ENCODE results near the gene CST6. TPM values are rescaled to one million over a fixed set of nuclear protein-coding genes. Genes with fewer than 3 reads are reported as not detected.

Gene CST6
- total RNA-seq, 1 donor from 2014 or later: not detected

- H3K4me3 ChIP-seq: no peak overlapping the region
- peaks cover 14% of the 10 kb centered on the region for H3K27me3 ChIP-seq (ENCODE audit: low read depth)
- no peaks in the 10 kb centered on the region for H3K36me3 ChIP-seq
- H3K27ac ChIP-seq (replicated peaks): no peak overlapping the region
- H3K4me1 ChIP-seq: peaks cover 11% of the 10 kb centered on the region
- no peaks in the 10 kb centered on the region for H3K9me3 ChIP-seq (replicated peaks)
- intact Hi-C loops (cut with micrococcal nuclease): no loop called here
- no peak for DNase-seq
- TF ChIP-seq CTCF (IDR thresholded peaks at IDR 0.05; ENCODE audit: borderline replicate concordance): no peak
Measured at GRCh38 chr11:66042227-66042995, 30.6 kb downstream of the CST6 start.

- TF ChIP-seq CTCF (IDR thresholded peaks at IDR 0.05; ENCODE audit: borderline replicate concordance): no peak
- no peak overlapping the region for H3K27ac ChIP-seq (replicated peaks)
- no peak for DNase-seq
- intact Hi-C loops (cut with micrococcal nuclease): no loop called here
- H3K36me3 ChIP-seq: no peaks in the 10 kb centered on the region
- no peaks in the 10 kb centered on the region for H3K9me3 ChIP-seq (replicated peaks)
- peaks cover 22% of the 10 kb centered on the region for H3K27me3 ChIP-seq (ENCODE audit: low read depth)
- peaks cover 20% of the 10 kb centered on the region for H3K4me1 ChIP-seq
- no peak overlapping the region for H3K4me3 ChIP-seq
Measured at GRCh38 chr11:66042996-66043906, 31.4 kb downstream of the CST6 start.

GRCh38 chr11:66044757-66045156 is 32.9 kb downstream of the CST6 start:
- peaks cover 34% of the 10 kb centered on the region for H3K27me3 ChIP-seq (ENCODE audit: low read depth)
- TF ChIP-seq CTCF (IDR thresholded peaks at IDR 0.05; ENCODE audit: borderline replicate concordance): no peak
- H3K36me3 ChIP-seq: no peaks in the 10 kb centered on the region
- no peak overlapping the region for H3K27ac ChIP-seq (replicated peaks)
- H3K9me3 ChIP-seq (replicated peaks): no peaks in the 10 kb centered on the region
- no peak overlapping the region for H3K4me3 ChIP-seq
- DNase-seq: no peak
- intact Hi-C loops (cut with micrococcal nuclease): no loop called here
- H3K4me1 ChIP-seq: peaks cover 31% of the 10 kb centered on the region

- H3K9me3 ChIP-seq (replicated peaks): no peaks in the 10 kb centered on the region
- peaks cover 31% of the 10 kb centered on the region for H3K4me1 ChIP-seq
- no peaks in the 10 kb centered on the region for H3K36me3 ChIP-seq
- H3K27me3 ChIP-seq (ENCODE audit: low read depth): peaks cover 34% of the 10 kb centered on the region
- DNase-seq: peak; percentile 68
- no peak overlapping the region for H3K4me3 ChIP-seq
- peak; percentile 95 for TF ChIP-seq CTCF (IDR thresholded peaks at IDR 0.05; ENCODE audit: borderline replicate concordance)
- H3K27ac ChIP-seq (replicated peaks): no peak overlapping the region
- intact Hi-C loops (cut with micrococcal nuclease): no loop called here
Measured at GRCh38 chr11:66045177-66045639, 33.4 kb downstream of the CST6 start.

- Histone ChIP-seq H3K4me3 (no peak overlapping the region), H3K27ac (replicated peaks) (peak overlapping the region; percentile 57), H3K27me3 (ENCODE audit: low read depth) (peaks cover 34% of the 10 kb centered on the region), H3K4me1 (peaks cover 40% of the 10 kb centered on the region), H3K9me3 (replicated peaks) (no peaks in the 10 kb centered on the region), H3K36me3 (no peaks in the 10 kb centered on the region)
- no peak for TF ChIP-seq CTCF (IDR thresholded peaks at IDR 0.05; ENCODE audit: borderline replicate concordance)
- intact Hi-C loops (cut with micrococcal nuclease): no loop called here
- DNase-seq: no peak
Measured at GRCh38 chr11:66046901-66047300, 35.1 kb downstream of the CST6 start.

Data from left ventricle myocardium inferior (tissue), 1 donor.